ENCODE data around the gene KRT84.

Gene KRT84

GRCh38 chr12:52344111-52344510 lies 41.3 kb downstream of the KRT84 start:
- DNase-seq (ENCODE audit: extremely low spot score), result no peak
- ChIA-PET POLR2A (no interaction called here), CTCF (interaction anchor here (1.0 to 1.2 kb wide), 2 partner anchors 17 to 29 kb away, joined by 3 read pairs; no protein-coding TSS in a partner anchor)
- TF ChIP-seq CTCF (IDR thresholded peaks at IDR 0.05; ENCODE audit: control extremely low read depth, extremely low read depth, low read depth, missing control alignments), result no peak

DNA sequence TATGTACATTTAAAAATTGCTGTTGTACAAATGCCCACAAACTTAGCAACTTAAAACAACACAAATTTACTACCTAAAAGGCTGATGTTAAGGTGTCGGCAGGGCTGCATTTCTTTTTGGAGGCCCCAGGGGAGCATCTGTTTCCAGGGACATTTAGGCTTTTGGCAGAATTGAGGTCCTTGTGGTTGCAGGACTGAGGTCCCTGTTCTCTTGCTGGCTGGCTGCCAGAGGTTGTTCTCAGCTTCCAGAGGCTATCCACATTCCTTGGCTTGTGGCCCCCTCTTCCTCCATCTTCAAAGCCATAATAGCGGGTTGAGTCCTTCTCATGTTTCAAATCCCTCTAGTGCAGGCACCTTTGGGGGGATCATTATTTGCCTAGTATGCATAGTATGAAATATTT lies 41.9 kb downstream of the KRT84 start:
- POLR2A ChIA-PET, result no interaction called here
- no peak for TF ChIP-seq CTCF (IDR thresholded peaks at IDR 0.05; ENCODE audit: control extremely low read depth, extremely low read depth, low read depth, missing control alignments)
- DNase-seq (ENCODE audit: extremely low spot score), result no peak
- CTCF ChIA-PET, result interaction anchor here (1.0 kb wide), 1 partner anchor 18 kb away, joined by 3 read pairs; no protein-coding TSS in a partner anchor

DNA sequence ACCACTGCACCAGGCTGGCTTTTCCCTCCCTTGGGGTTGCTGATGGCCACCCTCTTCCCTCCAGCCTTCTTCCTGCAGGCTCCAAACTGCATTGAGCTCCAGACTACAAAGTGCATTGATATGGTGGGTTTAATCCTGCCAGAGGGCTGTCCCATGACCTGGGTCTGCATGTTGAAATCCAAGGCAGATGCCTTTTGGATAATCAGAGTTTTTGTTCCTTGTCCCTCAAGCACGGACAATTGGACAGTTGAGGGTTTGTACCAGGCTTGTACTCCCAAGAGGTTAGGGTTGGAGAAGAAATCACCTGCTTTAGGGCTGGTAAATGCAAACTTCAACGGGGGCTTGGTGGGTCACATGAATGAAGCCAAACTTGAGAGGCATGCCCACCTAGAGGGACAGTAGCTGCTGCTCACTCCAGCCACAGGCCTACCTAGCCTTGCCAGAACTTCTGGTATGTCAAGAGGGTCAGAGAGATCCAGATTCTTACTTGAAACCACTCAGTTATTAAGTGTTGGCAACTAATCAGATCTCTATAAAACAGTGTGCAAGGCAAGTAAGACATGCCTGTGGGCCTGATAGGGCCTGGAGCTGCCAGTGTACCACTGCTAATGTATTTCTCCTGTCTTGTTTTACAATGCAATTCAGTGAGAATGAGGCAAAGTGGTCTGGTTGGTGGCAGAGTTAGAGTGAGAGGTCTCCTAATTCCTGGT lies 42.5 kb downstream of the KRT84 start:
- CTCF ChIA-PET, result interaction anchor here (1.0 to 1.1 kb wide), 2 partner anchors 10 to 18 kb away, joined by 3 to 4 read pairs; no protein-coding TSS in a partner anchor

DNA sequence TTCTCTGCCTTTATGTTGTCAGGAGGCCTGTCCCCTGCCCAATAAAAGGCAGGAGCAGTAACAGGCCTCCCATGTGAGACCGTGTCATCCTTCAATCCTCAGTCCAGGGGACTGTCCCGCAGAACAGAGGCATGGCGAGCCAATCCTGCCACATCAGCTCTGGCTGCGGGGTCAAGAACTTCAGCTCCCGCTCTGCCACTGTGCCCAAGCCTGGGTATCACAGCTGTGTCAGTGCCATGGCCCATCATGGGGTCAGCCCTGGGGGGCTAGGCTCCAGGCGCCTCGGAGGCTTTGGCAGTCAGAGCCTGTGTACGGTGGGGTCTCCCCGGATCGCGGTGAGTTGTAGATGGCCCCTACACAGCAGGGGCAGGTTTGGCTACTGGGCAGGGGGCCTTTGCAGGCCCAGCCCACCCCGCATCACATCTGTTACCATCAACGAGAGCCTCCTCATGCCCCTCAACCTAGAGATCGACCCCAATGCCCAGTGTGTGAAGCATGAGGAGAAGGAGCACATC lies 44.3 kb downstream of the KRT84 start:
- DNase-seq (ENCODE audit: extremely low spot score), result no peak
- ChIA-PET CTCF (interaction anchor here (2.5 kb wide), 1 partner anchor 13 kb away, joined by 18 read pairs; no protein-coding TSS in a partner anchor), POLR2A (no interaction called here)
- TF ChIP-seq CTCF (IDR thresholded peaks at IDR 0.05; ENCODE audit: control extremely low read depth, extremely low read depth, low read depth, missing control alignments), result no peak

More for the DNA sequence above, 42.5 kb downstream of the KRT84 start:
- no peak for DNase-seq (ENCODE audit: extremely low spot score)
- POLR2A ChIA-PET, result no interaction called here
- no peak for TF ChIP-seq CTCF (IDR thresholded peaks at IDR 0.05; ENCODE audit: control extremely low read depth, extremely low read depth, low read depth, missing control alignments)

- CTCF ChIA-PET, result interaction anchor here (1.9 to 2.5 kb wide), 2 partner anchors 10 to 59 kb away, joined by 7 to 18 read pairs; no protein-coding TSS in a partner anchor
- TF ChIP-seq CTCF (IDR thresholded peaks at IDR 0.05; ENCODE audit: control extremely low read depth, extremely low read depth, low read depth, missing control alignments), result no peak
- no peak for DNase-seq (ENCODE audit: extremely low spot score)
- POLR2A ChIA-PET, result no interaction called here
Measured at GRCh38 chr12:52338241-52338960, 47.1 kb downstream of the KRT84 start.

DNA sequence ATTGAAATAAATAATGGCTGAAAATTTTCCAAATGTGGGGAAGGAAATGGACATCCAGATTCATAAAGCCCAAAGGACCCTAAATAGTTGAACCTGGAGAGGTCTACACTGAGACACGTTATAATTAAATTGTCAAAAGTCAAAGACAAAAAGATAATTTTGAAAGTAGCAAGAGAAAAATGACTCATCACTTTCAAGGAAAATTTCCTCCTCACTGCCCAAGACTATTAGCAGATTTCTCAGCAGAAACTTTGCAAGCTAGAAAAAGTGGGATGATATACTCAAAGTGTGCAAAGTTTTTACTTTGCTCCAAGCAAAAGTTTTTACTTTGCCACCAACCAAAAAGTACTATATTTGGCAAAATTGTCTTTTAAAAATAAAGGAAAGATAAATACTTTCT lies 48.4 kb downstream of the KRT84 start:
- no peak for TF ChIP-seq CTCF (IDR thresholded peaks at IDR 0.05; ENCODE audit: control extremely low read depth, extremely low read depth, low read depth, missing control alignments)
- CTCF ChIA-PET, result interaction anchor here (2.0 kb wide), 1 partner anchor 9 kb away, joined by 10 read pairs; no protein-coding TSS in a partner anchor
- no peak for DNase-seq (ENCODE audit: extremely low spot score)
- POLR2A ChIA-PET, result no interaction called here
